Subcutaneous abdominal adipose tissue (tissue), 5 donors: ENCODE measurements around the gene CRACDL.
A peak's percentile ranks its signal among the peaks of the same experiment; 100 is the strongest.

Experiments used
- H3K27ac ChIP-seq: one replicate; pipeline ENCODE4 v1.7.0; 2013; ENCODE audit warnings: low read depth, mild to moderate bottlenecking, inconsistent platforms, low read length, moderate library complexity
- H3K27me3 ChIP-seq, 5 donors: one replicate each; pipeline ENCODE4 v1.7.0; 2013; ENCODE audit warnings: low read length in 5 of 5, inconsistent platforms in 1 of 5; ENCODE audit not compliant: control insufficient read depth in 5 of 5, insufficient read depth in 4 of 5
- H3K36me3 ChIP-seq, 5 donors: one replicate each; pipeline ENCODE4 v1.7.0; 2013; ENCODE audit warnings: low read length in 5 of 5; ENCODE audit not compliant: control insufficient read depth in 5 of 5, insufficient read depth in 5 of 5
- H3K4me1 ChIP-seq, 5 donors: one replicate each; pipeline ENCODE4 v1.7.0; 2013; ENCODE audit warnings: low read length in 5 of 5, mild to moderate bottlenecking in 3 of 5, moderate library complexity in 1 of 5; ENCODE audit not compliant: control insufficient read depth in 5 of 5, insufficient read depth in 5 of 5
- H3K4me3 ChIP-seq, 5 donors: one replicate each; pipeline ENCODE4 v1.7.0; 2013; ENCODE audit warnings: low read length in 5 of 5, low read depth in 1 of 5
- H3K9ac ChIP-seq, 5 donors: one replicate each; pipeline ENCODE4 v1.7.0; 2013; ENCODE audit warnings: low read length in 5 of 5, mild to moderate bottlenecking in 4 of 5, moderate library complexity in 3 of 5
- H3K9me3 ChIP-seq, 5 donors: one replicate each; pipeline ENCODE4 v1.7.0; 2013; ENCODE audit warnings: low read length in 5 of 5; ENCODE audit not compliant: control insufficient read depth in 5 of 5
- donor health status: healthy.
- donor health status: healthy.
- donor health status: healthy.
- donor health status: healthy.
- donor health status: healthy.

The CRACDL gene

GRCh38 chr2:98828793-98829371 is 107.1 kb downstream of the CRACDL start:
- Histone ChIP-seq H3K27me3 (peaks cover 0 to 4% (median 0%) of the 10 kb centered on the region in 5 donors), H3K36me3 (no peaks in the 10 kb centered on the region), H3K9ac (no peak overlapping the region), H3K27ac (no peak overlapping the region), H3K9me3 (no peaks in the 10 kb centered on the region), H3K4me1 (peaks cover 0 to 50% (median 12%) of the 10 kb centered on the region in 5 donors), H3K4me3 (no peak overlapping the region)

- Histone ChIP-seq H3K27ac (no peak overlapping the region), H3K9me3 (no peaks in the 10 kb centered on the region), H3K4me3 (no peak overlapping the region), H3K4me1 (peaks cover 0 to 50% (median 10%) of the 10 kb centered on the region in 5 donors), H3K36me3 (no peaks in the 10 kb centered on the region), H3K27me3 (peaks cover 0 to 4% (median 0%) of the 10 kb centered on the region in 5 donors), H3K9ac (no peak overlapping the region)
Observed at GRCh38 chr2:98828369-98828744, 107.7 kb downstream of the CRACDL start.

GRCh38 chr2:98827625-98828368 is 108.2 kb downstream of the CRACDL start:
- no peak overlapping the region for H3K4me3 ChIP-seq
- H3K9me3 ChIP-seq = no peaks in the 10 kb centered on the region
- no peak overlapping the region for H3K27ac ChIP-seq
- H3K27me3 ChIP-seq = peaks cover 0 to 7% (median 0%) of the 10 kb centered on the region in 5 donors
- H3K4me1 ChIP-seq = peaks cover 0 to 46% (median 16%) of the 10 kb centered on the region in 5 donors
- H3K36me3 ChIP-seq = no peaks in the 10 kb centered on the region
- no peak overlapping the region for H3K9ac ChIP-seq

- Histone ChIP-seq H3K27ac (no peak overlapping the region), H3K27me3 (peaks cover 0 to 7% (median 2%) of the 10 kb centered on the region in 5 donors), H3K4me1 (peaks cover 0 to 40% (median 18%) of the 10 kb centered on the region in 5 donors), H3K9me3 (no peaks in the 10 kb centered on the region), H3K4me3 (no peak overlapping the region), H3K36me3 (no peaks in the 10 kb centered on the region), H3K9ac (no peak overlapping the region)
Observed at GRCh38 chr2:98826856-98827255, 109.2 kb downstream of the CRACDL start.

GRCh38 chr2:98825858-98826257 is 110.2 kb downstream of the CRACDL start:
- no peak overlapping the region for H3K27ac ChIP-seq
- no peaks in the 10 kb centered on the region for H3K36me3 ChIP-seq
- H3K27me3 ChIP-seq = peaks cover 0 to 7% (median 2%) of the 10 kb centered on the region in 5 donors
- no peak overlapping the region for H3K4me3 ChIP-seq
- no peaks in the 10 kb centered on the region for H3K9me3 ChIP-seq
- H3K9ac ChIP-seq = no peak overlapping the region
- peaks cover 0 to 48% (median 18%) of the 10 kb centered on the region in 5 donors for H3K4me1 ChIP-seq

GRCh38 chr2:98825404-98825803 is 110.6 kb downstream of the CRACDL start:
- Histone ChIP-seq H3K4me3 (no peak overlapping the region), H3K27ac (no peak overlapping the region), H3K9me3 (no peaks in the 10 kb centered on the region), H3K27me3 (peaks cover 0 to 7% (median 2%) of the 10 kb centered on the region in 5 donors), H3K36me3 (no peaks in the 10 kb centered on the region), H3K4me1 (peaks cover 0 to 53% (median 18%) of the 10 kb centered on the region in 5 donors), H3K9ac (no peak overlapping the region)

GRCh38 chr2:98825020-98825350 is 111.0 kb downstream of the CRACDL start:
- peaks cover 0 to 53% (median 18%) of the 10 kb centered on the region in 5 donors for H3K4me1 ChIP-seq
- peak overlapping the region; percentile 41 for H3K27ac ChIP-seq
- no peaks in the 10 kb centered on the region for H3K36me3 ChIP-seq
- H3K27me3 ChIP-seq = peaks cover 0 to 7% (median 2%) of the 10 kb centered on the region in 5 donors
- no peak overlapping the region for H3K9ac ChIP-seq
- no peaks in the 10 kb centered on the region for H3K9me3 ChIP-seq
- H3K4me3 ChIP-seq = no peak overlapping the region

GRCh38 chr2:98824256-98825019 is 111.6 kb downstream of the CRACDL start:
- Histone ChIP-seq H3K36me3 (no peaks in the 10 kb centered on the region), H3K4me1 (peaks cover 0 to 54% (median 18%) of the 10 kb centered on the region in 5 donors), H3K27ac (peak overlapping the region; percentile 41), H3K4me3 (no peak overlapping the region), H3K27me3 (peaks cover 0 to 7% (median 2%) of the 10 kb centered on the region in 5 donors), H3K9me3 (no peaks in the 10 kb centered on the region), H3K9ac (no peak overlapping the region)

GRCh38 chr2:98823196-98824170 is 112.5 kb downstream of the CRACDL start:
- Histone ChIP-seq H3K4me3 (peak overlapping the region in 3 of 5 donors; percentile 48 to 54 (median 53)), H3K9ac (peak overlapping the region in 2 of 5 donors; percentile 42 to 56), H3K36me3 (no peaks in the 10 kb centered on the region), H3K27me3 (peaks cover 0 to 7% (median 2%) of the 10 kb centered on the region in 5 donors), H3K9me3 (no peaks in the 10 kb centered on the region), H3K27ac (peak overlapping the region; percentile 54), H3K4me1 (peaks cover 0 to 51% (median 18%) of the 10 kb centered on the region in 5 donors)
